CD4-positive, alpha-beta memory T cell (primary cell): ENCODE measurements around the gene ZFYVE28. TPM values are rescaled to one million over a fixed set of nuclear protein-coding genes. Genes with fewer than 3 reads are reported as not detected.
A peak's percentile ranks its signal among the peaks of the same experiment; 100 is the strongest.

Experiments used
- CTCF ChIA-PET: fragments of 350-600 bp; sonication (Branson Sonifier 250); formaldehyde crosslinking; loops from one replicate; lab custom pipeline; 2021; ENCODE audit warnings: inconsistent platforms; ENCODE audit not compliant: partially characterized antibody; lab: Charles Lee
- POLR2A ChIA-PET: fragments of 350-600 bp; sonication (Branson Sonifier 250); formaldehyde crosslinking; loops from one replicate; lab custom pipeline; 2021; ENCODE audit not compliant: partially characterized antibody; lab: Charles Lee
- DNase-seq, 5 donors: peaks; one replicate each; pipeline versions ENCODE4 v3.0.0 to v3.0.0-alpha.2; 2020 to 2022; ENCODE audit warnings: mixed read lengths in 1 of 5
- H3K27ac ChIP-seq: one replicate; pipeline ENCODE4 v1.7.0; 2013; ENCODE audit warnings: low read depth, low read length
- H3K27me3 ChIP-seq: 2 replicates; pipeline ENCODE4 v1.7.0; 2013; ENCODE audit warnings: mild to moderate bottlenecking, low read length, moderate library complexity; ENCODE audit not compliant: insufficient read depth
- H3K36me3 ChIP-seq: 2 replicates; pipeline ENCODE4 v1.7.0; 2013; ENCODE audit warnings: mild to moderate bottlenecking, low read length, moderate library complexity; ENCODE audit not compliant: insufficient read depth
- H3K4me1 ChIP-seq: 2 replicates; pipeline ENCODE4 v1.7.0; 2013; ENCODE audit warnings: mild to moderate bottlenecking, low read length, moderate library complexity; ENCODE audit not compliant: insufficient read depth
- H3K4me3 ChIP-seq, 2 donors: one replicate each; pipeline ENCODE4 v1.7.0; 2013; ENCODE audit warnings: low read length in 2 of 2, mild to moderate bottlenecking in 1 of 2
- H3K9me3 ChIP-seq, 2 donors: one replicate each; pipeline ENCODE4 v1.7.0; 2013; ENCODE audit warnings: low read length in 2 of 2, control low read depth in 1 of 2; ENCODE audit not compliant: control insufficient read depth in 1 of 2
- H3K27ac Mint-ChIP-seq, 7 donors: one replicate each; pipeline ENCODE4 v1.8.0; 2020 to 2021; ENCODE audit warnings: mixed read lengths in 7 of 7, mild to moderate bottlenecking in 6 of 7, inconsistent platforms in 3 of 7, moderate library complexity in 3 of 7
- H3K27me3 Mint-ChIP-seq, 2 donors: one replicate each; pipeline ENCODE4 v1.8.0; 2020 to 2021; ENCODE audit warnings: mixed read lengths in 2 of 2
- H3K36me3 Mint-ChIP-seq, 2 donors: one replicate each; pipeline ENCODE4 v1.8.0; 2020 to 2021; ENCODE audit warnings: mixed read lengths in 2 of 2, inconsistent platforms in 1 of 2, mild to moderate bottlenecking in 1 of 2
- H3K4me1 Mint-ChIP-seq, 4 donors: one replicate each; pipeline ENCODE4 v1.8.0; 2020 to 2021; ENCODE audit warnings: mixed read lengths in 4 of 4, mild to moderate bottlenecking in 1 of 4
- H3K4me3 Mint-ChIP-seq, 8 donors: one replicate each; pipeline ENCODE4 v1.8.0; 2020 to 2021; ENCODE audit warnings: mixed read lengths in 8 of 8, mild to moderate bottlenecking in 7 of 8, moderate library complexity in 6 of 8, inconsistent platforms in 3 of 8
- H3K9me3 Mint-ChIP-seq, 8 donors: one replicate each; pipeline ENCODE4 v1.8.0; 2020 to 2021; ENCODE audit warnings: mixed read lengths in 8 of 8, mild to moderate bottlenecking in 5 of 8, inconsistent platforms in 3 of 8, moderate library complexity in 1 of 8
- intact Hi-C: fragments of 100-400 bp; cut with micrococcal nuclease; formaldehyde crosslinking; loops from one replicate; pipeline ENCODE4 v1.15.1; 2023
- polyA plus RNA-seq, 2 donors: library from polyadenylated mRNA; unstranded; fragments of 300-500 nt; fragmentation: Illumina TruSeq; gene quantifications; one replicate each; pipeline ENCODE4 v1.2.3, GENCODE V29; 2021
- total RNA-seq, 2 experiments: library from RNA; stranded (reverse); gene quantifications; one replicate each; pipeline ENCODE4 v1.2.3, GENCODE V29; 2021

ZFYVE28 gene
- total and polyA plus RNA-seq, 4 experiments from 2014 or later: 13.1 to 31.8 (median 23.8) TPM

GRCh38 chr4:2426069-2426397 is 7.6 kb upstream of the ZFYVE28 start:
- ChIA-PET POLR2A (no interaction called here), CTCF (interaction anchor here (0.9 kb wide), 1 partner anchor 164 kb away, joined by 3 read pairs; the partner anchor contains the start of gene MXD4)
- Histone ChIP-seq H3K27me3 (no peaks in the 10 kb centered on the region), H3K4me1 (no peaks in the 10 kb centered on the region), H3K36me3 (no peaks in the 10 kb centered on the region), H3K27ac (no peak overlapping the region), H3K9me3 (no peaks in the 10 kb centered on the region), H3K4me3 (no peak overlapping the region)
- peaks cover 4 to 9% of the 10 kb centered on the region in 2 donors for H3K27me3 Mint-ChIP-seq
- no peak overlapping the region for H3K4me3 Mint-ChIP-seq
- no peaks in the 10 kb centered on the region for H3K36me3 Mint-ChIP-seq
- H3K4me1 Mint-ChIP-seq: peaks cover 0 to 5% (median 0%) of the 10 kb centered on the region in 4 donors
- peaks cover 0 to 2% (median 0%) of the 10 kb centered on the region in 8 donors for H3K9me3 Mint-ChIP-seq
- intact Hi-C loops: no loop called here
- H3K27ac Mint-ChIP-seq: peak overlapping the region in 1 of 7 donors; percentile 25
- no peak for DNase-seq

GRCh38 chr4:2425386-2426068 is 7.1 kb upstream of the ZFYVE28 start:
- DNase-seq: no peak
- H3K27ac Mint-ChIP-seq: no peak overlapping the region
- peaks cover 4 to 9% of the 10 kb centered on the region in 2 donors for H3K27me3 Mint-ChIP-seq
- Histone ChIP-seq H3K27ac (no peak overlapping the region), H3K9me3 (no peaks in the 10 kb centered on the region), H3K4me3 (no peak overlapping the region), H3K36me3 (no peaks in the 10 kb centered on the region), H3K4me1 (no peaks in the 10 kb centered on the region), H3K27me3 (no peaks in the 10 kb centered on the region)
- CTCF ChIA-PET: interaction anchor here (0.9 kb wide), 1 partner anchor 163 kb away, joined by 3 read pairs; the partner anchor contains the start of gene MXD4
- POLR2A ChIA-PET: no interaction called here
- intact Hi-C loops: no loop called here
- peaks cover 0 to 8% (median 0%) of the 10 kb centered on the region in 4 donors for H3K4me1 Mint-ChIP-seq
- no peak overlapping the region for H3K4me3 Mint-ChIP-seq
- H3K9me3 Mint-ChIP-seq: peaks cover 0 to 2% (median 0%) of the 10 kb centered on the region in 8 donors
- H3K36me3 Mint-ChIP-seq: no peaks in the 10 kb centered on the region

- Mint-ChIP-seq H3K9me3 (peaks cover 0 to 4% (median 0%) of the 10 kb centered on the region in 8 donors), H3K27ac (no peak overlapping the region), H3K4me1 (peaks cover 5 to 16% (median 7%) of the 10 kb centered on the region in 4 donors), H3K27me3 (peaks cover 4 to 9% of the 10 kb centered on the region in 2 donors), H3K4me3 (no peak overlapping the region), H3K36me3 (no peaks in the 10 kb centered on the region)
- intact Hi-C loops: no loop called here
- H3K4me3 ChIP-seq: no peak overlapping the region
- H3K27me3 ChIP-seq: no peaks in the 10 kb centered on the region
- ChIA-PET POLR2A (no interaction called here), CTCF (no interaction called here)
- H3K27ac ChIP-seq: no peak overlapping the region
- no peaks in the 10 kb centered on the region for H3K9me3 ChIP-seq
- no peaks in the 10 kb centered on the region for H3K36me3 ChIP-seq
- no peak for DNase-seq
- H3K4me1 ChIP-seq: peaks cover 4% of the 10 kb centered on the region
Measured at GRCh38 chr4:2424581-2424980, 6.1 kb upstream of the ZFYVE28 start.

- no peak for DNase-seq
- H3K9me3 Mint-ChIP-seq: peaks cover 0 to 5% (median 0%) of the 10 kb centered on the region in 8 donors
- H3K4me1 Mint-ChIP-seq: peaks cover 9 to 25% (median 13%) of the 10 kb centered on the region in 4 donors
- Histone ChIP-seq H3K9me3 (no peaks in the 10 kb centered on the region), H3K27ac (no peak overlapping the region), H3K27me3 (no peaks in the 10 kb centered on the region), H3K4me3 (no peak overlapping the region), H3K36me3 (no peaks in the 10 kb centered on the region), H3K4me1 (peaks cover 10% of the 10 kb centered on the region)
- CTCF ChIA-PET: no interaction called here
- H3K27ac Mint-ChIP-seq: no peak overlapping the region
- H3K4me3 Mint-ChIP-seq: no peak overlapping the region
- H3K27me3 Mint-ChIP-seq: peaks cover 1 to 7% of the 10 kb centered on the region in 2 donors
- H3K36me3 Mint-ChIP-seq: peaks cover 0 to 2% of the 10 kb centered on the region in 2 donors
- POLR2A ChIA-PET: no interaction called here
- intact Hi-C loops: no loop called here
Measured at GRCh38 chr4:2423695-2424094, 5.2 kb upstream of the ZFYVE28 start.

- peaks cover 0 to 6% of the 10 kb centered on the region in 2 donors for H3K27me3 Mint-ChIP-seq
- Histone ChIP-seq H3K36me3 (no peaks in the 10 kb centered on the region), H3K9me3 (no peaks in the 10 kb centered on the region), H3K4me3 (no peak overlapping the region), H3K27ac (no peak overlapping the region), H3K27me3 (no peaks in the 10 kb centered on the region), H3K4me1 (peaks cover 10% of the 10 kb centered on the region)
- DNase-seq: no peak
- H3K27ac Mint-ChIP-seq: no peak overlapping the region
- H3K4me3 Mint-ChIP-seq: no peak overlapping the region
- peaks cover 0 to 2% of the 10 kb centered on the region in 2 donors for H3K36me3 Mint-ChIP-seq
- ChIA-PET CTCF (interaction anchor here (0.8 to 1.4 kb wide), 3 partner anchors 11 to 203 kb away, joined by 3 to 5 read pairs (median 3); no protein-coding TSS in a partner anchor), POLR2A (no interaction called here)
- H3K9me3 Mint-ChIP-seq: peaks cover 0 to 5% (median 0%) of the 10 kb centered on the region in 8 donors
- peaks cover 9 to 25% (median 13%) of the 10 kb centered on the region in 4 donors for H3K4me1 Mint-ChIP-seq
- intact Hi-C loops: no loop called here
Measured at GRCh38 chr4:2423066-2423465, 4.6 kb upstream of the ZFYVE28 start.

- peaks cover 9 to 25% (median 13%) of the 10 kb centered on the region in 4 donors for H3K4me1 Mint-ChIP-seq
- H3K27me3 Mint-ChIP-seq: peaks cover 0 to 6% of the 10 kb centered on the region in 2 donors
- Histone ChIP-seq H3K27ac (no peak overlapping the region), H3K4me3 (no peak overlapping the region), H3K36me3 (no peaks in the 10 kb centered on the region), H3K27me3 (no peaks in the 10 kb centered on the region), H3K9me3 (no peaks in the 10 kb centered on the region), H3K4me1 (peaks cover 10% of the 10 kb centered on the region)
- peaks cover 0 to 2% of the 10 kb centered on the region in 2 donors for H3K36me3 Mint-ChIP-seq
- DNase-seq: no peak
- intact Hi-C loops: no loop called here
- H3K9me3 Mint-ChIP-seq: peaks cover 0 to 5% (median 0%) of the 10 kb centered on the region in 8 donors
- H3K27ac Mint-ChIP-seq: peak overlapping the region in 1 of 7 donors; percentile 8
- ChIA-PET POLR2A (no interaction called here), CTCF (interaction anchor here (1.1 to 1.4 kb wide), 2 partner anchors 9 to 202 kb away, joined by 3 to 5 read pairs; no protein-coding TSS in a partner anchor)
- H3K4me3 Mint-ChIP-seq: no peak overlapping the region
Measured at GRCh38 chr4:2421928-2422327, 3.5 kb upstream of the ZFYVE28 start.

- peak overlapping the region in 1 of 2 donors; percentile 72 for H3K4me3 ChIP-seq
- ChIA-PET CTCF (interaction anchor here (1.2 to 1.7 kb wide), 14 partner anchors 8 to 199 kb away, joined by 3 to 17 read pairs (median 6); partner anchors contain the start of genes FAM193A, HAUS3, MXD4 and POLN), POLR2A (interaction anchor here (1.0 to 1.7 kb wide), 11 partner anchors 7 to 200 kb away, joined by 3 to 33 read pairs (median 4); partner anchors contain the start of genes FAM193A, HAUS3, MXD4 and POLN)
- peaks cover 21 to 39% (median 27%) of the 10 kb centered on the region in 4 donors for H3K4me1 Mint-ChIP-seq
- H3K27ac ChIP-seq: peak overlapping the region; percentile 78
- no peaks in the 10 kb centered on the region for H3K36me3 ChIP-seq
- peaks cover 30% of the 10 kb centered on the region for H3K4me1 ChIP-seq
- no peak for DNase-seq
- H3K27me3 Mint-ChIP-seq: peaks cover 0 to 2% of the 10 kb centered on the region in 2 donors
- peak overlapping the region; percentile 22 to 95 (median 88) for H3K4me3 Mint-ChIP-seq
- no peaks in the 10 kb centered on the region for H3K9me3 ChIP-seq
- H3K36me3 Mint-ChIP-seq: peaks cover 0 to 2% of the 10 kb centered on the region in 2 donors
- H3K9me3 Mint-ChIP-seq: peaks cover 0 to 5% (median 0%) of the 10 kb centered on the region in 8 donors
- H3K27me3 ChIP-seq: no peaks in the 10 kb centered on the region
- intact Hi-C loops: loop anchor here (1.0 to 10.0 kb wide), 4 partner anchors 139 to 695 kb away; partner anchors contain the start of genes TACC3 and TMEM129
- peak overlapping the region; percentile 92 to 100 (median 98) for H3K27ac Mint-ChIP-seq
Measured at GRCh38 chr4:2419814-2420213, 1.4 kb upstream of the ZFYVE28 start.
